GM18499 (cell line): ENCODE results near the gene ERMP1.
"Not testable (repeated sequence)": the region's sequence is repeated elsewhere in the genome, so short reads cannot be mapped to it uniquely, and the experiment has no call there.

Source experiments
- ATAC-seq: cut with Tn5 transposase; IDR thresholded peaks from one replicate; pipeline ENCODE4 v1.9.1; 2021; ENCODE audit warnings: moderate number of reproducible peaks; ENCODE audit not compliant: insufficient read depth, unreplicated experiment

Gene ERMP1

DNA sequence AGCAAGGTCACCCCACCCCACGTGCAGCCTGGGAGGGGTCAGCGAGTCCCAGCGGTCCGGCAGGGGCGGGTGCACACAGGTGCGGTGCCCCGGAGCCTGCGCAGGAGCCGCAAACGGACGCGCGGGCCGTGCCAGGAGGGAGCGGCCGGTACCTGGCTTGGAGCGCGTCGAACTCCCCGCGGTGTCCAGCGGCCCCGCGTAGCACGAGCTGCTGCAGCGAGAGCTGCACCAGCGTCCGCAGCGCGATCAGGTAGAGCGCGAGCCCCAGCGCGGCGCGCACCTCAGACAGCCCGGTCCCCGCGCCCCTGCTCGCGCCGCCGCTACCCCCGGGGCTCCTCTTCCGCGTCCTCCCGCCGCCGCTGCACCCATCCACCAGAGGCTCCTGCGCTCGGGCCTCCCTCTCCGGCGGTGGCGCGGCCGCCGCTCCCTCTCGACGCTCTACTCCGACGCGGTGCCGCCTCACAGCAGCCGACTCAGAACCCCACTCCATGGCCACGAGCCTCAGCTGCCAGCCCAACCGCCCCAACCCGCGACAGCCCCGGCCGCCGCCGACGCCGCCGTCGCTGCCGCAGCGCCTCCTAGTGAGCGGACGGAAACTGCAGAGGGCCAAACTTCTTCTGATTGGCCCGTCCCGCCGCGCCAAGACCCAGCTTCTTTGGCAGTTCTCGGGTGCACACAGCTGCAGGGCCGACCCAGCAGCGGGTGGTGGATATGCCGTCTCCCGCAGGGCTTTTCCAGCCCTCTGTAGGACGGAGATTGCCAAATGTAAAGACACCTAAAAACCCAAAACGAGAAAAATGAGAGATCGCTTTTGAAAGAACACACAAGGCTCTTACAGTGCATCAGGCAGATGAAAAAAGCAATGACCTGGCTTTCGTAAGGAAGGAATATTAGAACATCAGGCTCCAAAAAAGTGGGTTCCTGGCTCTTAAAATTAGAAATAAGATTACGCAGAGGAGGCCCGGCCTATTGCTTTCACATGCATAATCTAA is at the start of gene ERMP1:
TSS of gene ERMP1 (minus strand) at position 580 of the 992 bp plus-strand sequence. CDS start at position 490, 90 bp downstream.
- ATAC-seq, result peak; percentile 67

- ATAC-seq, result not testable (repeated sequence)
Observed at GRCh38 chr9:5882244-5883012, 49.5 kb upstream of the ERMP1 start.

- no peak for ATAC-seq
Observed at GRCh38 chr9:5879419-5880181, 46.7 kb upstream of the ERMP1 start.

DNA sequence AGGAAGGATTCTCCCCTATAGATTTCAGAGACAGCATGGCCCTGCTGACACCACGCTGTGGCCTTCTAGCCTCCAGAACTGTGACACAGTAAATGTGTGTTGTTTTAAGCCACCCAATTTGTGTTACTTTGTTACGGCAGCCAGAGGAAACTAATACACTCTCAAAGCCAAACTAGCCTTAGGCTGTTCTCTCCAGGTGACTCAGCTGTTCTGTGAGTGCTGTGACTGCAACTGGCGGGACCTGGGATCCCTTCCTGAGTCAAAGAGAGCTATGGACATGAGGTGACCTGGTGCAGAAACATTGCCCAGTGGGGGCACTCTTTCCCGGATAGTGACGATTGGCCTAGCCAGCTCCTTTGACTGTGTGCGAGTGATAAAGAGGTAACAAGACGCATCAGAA is 43.8 kb upstream of the ERMP1 start:
- no peak for ATAC-seq

DNA sequence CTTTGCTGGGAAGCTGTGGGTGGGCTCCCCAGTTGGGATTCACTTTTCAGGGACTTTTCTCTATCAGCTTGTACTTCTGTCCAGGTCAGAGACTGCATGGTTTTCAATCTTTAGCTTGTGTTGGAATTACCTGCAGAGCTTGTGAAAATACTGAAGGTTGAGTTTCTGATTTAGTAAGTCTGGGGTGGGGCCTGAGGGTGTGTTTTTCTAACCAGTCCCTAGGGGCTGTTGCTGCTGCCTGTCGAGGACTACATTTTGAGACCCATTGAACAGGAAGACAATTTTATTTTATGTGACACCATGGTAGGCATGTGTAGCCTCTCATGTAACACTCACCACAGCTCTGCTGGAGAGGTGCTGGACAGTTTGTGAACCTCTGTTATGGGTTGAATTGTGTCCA is 43.1 kb upstream of the ERMP1 start:
- no peak for ATAC-seq

GRCh38 chr9:5874048-5874447 is 41.1 kb upstream of the ERMP1 start:
- no peak for ATAC-seq

DNA sequence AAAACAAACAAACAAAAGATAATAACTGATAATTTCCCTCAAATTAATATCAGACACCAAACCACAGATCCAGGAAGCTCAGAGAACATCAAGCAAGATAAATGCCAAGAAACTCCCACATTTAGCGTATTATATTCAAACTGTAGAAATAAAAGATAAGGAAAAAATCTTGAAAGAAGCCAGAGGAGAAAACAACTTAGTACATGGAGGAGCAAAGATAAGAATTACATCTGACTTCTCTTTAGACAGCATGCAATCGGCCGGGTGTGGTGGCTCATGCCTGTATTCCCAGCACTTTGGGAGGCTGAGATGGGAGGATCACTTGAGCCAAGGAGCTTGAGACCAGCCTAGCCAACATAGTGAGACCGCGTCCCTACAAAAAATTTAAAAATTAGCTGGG is 40.5 kb upstream of the ERMP1 start:
- ATAC-seq, result no peak

DNA sequence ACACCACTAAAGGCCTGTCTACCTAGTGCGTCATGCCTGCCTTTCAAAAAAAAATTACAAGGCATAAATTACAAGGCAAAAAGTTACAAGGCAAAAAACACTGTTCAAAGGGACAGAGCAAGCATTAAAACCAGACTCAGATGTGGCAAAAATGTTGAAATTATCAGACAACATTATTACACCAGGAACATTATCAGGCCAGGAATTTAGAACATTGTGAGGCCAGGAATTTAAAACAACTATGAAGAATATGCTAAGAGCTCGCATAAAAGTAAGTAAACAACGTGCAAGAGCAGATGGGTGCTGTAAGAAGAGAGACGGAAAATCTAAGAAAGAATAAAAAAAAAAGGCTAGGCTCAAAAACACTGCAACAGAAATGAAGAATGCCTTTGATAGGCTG is 39.6 kb upstream of the ERMP1 start:
- no peak for ATAC-seq

DNA sequence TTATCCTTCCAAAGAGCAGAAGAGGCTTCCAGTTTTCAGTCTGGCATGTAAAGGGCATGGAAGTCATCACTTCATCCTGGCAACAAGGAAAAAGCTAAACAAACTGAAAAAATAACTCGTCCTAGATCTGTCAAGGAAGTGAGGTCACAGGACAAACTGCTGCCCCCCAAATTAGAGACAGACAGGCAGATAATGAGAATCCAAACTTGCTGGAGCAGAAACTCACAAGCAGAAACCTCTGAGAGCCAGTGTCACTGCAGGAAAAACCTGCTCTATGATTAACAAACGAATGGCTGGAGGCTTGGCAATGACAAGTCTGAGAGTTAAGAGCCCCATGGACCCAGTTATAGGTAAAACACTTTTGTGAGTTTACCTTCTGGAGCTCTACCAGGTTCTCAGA is 38.9 kb upstream of the ERMP1 start:
- no peak for ATAC-seq

DNA sequence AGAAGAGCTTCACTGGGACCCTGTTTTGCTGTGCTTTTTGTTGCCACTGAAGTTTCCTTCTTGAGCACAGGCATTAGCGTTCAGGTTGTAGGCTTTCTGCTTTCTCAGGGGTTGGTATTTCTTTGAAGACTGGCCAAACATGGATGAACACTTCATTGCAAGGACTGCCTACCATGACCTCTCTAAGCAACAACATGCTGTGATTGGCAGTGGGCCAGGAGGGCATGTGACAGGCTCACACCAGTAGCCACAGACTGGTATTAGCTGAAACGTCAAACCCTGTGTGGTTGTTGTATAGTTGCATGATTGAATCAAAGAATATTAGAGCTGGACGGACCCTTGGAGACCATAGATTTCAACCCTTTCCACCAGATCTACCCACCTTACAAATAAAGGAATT is 37.8 kb upstream of the ERMP1 start:
- ATAC-seq, result no peak

GRCh38 chr9:5870020-5870339 is 37.1 kb upstream of the ERMP1 start:
- no peak for ATAC-seq

DNA sequence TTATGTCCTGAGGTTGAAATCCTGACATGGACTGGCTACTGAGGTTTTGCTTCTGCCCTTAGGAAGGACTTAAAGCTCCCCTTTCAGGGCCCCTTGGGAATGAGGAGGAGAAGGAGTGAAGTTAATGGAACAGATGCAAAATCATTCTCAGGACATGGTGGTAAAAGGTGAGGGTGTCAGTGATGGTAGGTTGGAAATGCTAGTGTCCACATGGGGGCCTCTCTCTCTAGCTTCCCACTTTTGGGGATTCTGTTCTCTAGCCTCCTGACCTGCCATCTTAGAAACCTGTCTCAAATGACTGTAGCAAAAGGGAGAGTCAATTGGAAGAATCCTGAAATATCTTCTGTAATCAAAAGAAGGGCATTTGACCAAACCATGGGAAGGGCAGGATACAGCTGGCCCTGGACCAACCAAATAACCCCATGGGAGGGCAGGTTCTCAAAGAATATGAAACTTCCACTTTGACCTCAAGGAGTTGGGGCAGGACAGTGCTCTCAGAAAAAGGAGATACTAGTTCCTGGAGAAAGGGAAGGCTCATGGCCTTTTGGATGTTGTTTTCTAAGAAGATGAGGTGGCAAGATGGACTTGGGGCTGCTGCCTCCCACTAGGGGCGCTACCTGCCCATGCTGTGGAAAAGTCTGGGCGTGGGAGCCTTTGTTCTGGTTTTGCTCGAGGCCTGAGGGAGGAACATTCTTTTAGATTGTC is 36.5 kb upstream of the ERMP1 start:
- no peak for ATAC-seq

DNA sequence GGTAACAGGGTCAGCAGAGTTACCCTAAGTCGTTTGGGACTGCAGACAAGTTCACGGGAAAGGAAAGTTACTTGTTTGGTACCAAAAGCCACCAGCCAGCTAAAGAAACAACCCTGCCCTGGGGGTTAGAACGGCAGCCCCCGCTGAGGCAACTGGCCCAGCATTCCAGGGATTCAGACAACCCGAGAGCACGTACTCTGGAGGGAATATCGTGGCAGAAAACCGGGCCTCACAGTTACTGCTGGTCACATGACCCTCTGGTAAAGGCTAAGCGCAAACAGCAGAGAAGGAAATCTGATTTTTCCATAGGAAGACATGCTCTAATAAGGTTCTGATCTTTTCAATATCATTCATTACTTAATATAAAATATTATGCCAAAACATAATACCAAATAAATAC is 35.3 kb upstream of the ERMP1 start:
- ATAC-seq, result no peak

DNA sequence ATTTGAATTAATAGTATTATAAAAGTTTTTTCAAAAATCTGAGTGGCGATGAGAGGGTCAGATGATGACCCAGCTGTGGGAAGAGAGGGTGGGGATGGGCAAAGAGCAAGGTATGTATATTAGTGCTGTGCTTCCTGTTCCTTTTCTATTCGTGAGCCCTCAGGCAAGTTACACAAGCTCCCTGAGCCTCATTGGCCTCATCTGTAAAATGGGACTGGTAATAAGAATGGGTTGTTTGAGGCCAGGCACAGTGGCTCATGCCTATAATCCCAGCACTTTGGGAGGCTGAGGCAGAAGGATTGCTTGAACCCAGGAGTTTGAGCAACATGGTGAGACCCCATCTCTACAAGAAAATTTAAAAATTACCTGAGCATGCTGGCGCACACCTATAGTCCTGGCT is 33.8 kb upstream of the ERMP1 start:
- ATAC-seq, result no peak

DNA sequence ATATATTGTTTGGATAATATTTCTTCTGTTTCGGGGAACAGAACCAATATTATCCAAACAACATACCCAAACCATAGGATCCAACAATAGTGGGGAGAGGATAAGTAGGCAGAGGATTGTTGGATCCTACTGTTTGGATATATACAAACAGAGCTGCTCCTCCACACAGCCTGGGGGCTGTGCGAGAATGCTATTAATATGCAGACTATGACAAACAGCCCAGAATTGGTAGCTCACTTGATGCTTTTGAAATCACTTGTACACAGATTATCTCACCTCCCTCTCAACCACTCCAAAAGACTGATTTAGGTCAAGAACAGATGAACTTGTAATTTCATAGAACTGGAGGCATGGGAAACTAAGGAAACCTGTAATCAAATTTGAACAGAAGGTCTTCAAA is 33.4 kb upstream of the ERMP1 start:
- no peak for ATAC-seq

DNA sequence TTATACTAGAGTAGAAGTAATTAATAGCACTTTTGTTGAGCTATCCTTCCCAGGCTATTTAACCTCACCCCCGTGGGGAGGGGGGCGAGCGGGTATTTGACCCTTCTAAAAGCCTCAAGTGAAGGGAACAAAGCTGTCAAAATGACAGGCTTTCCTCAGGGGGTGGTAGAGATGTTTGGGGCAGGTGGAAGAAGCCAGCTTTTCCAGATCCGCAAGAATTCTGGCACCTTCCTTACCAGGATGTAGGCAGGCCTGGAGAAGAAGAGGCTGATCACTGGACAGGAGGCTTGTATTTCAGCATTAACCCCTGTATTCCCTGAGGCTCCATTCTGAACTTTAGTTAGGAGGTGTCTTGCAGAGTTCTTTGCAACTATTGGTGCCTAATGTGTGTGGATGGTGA is 31.5 kb upstream of the ERMP1 start:
- no peak for ATAC-seq

DNA sequence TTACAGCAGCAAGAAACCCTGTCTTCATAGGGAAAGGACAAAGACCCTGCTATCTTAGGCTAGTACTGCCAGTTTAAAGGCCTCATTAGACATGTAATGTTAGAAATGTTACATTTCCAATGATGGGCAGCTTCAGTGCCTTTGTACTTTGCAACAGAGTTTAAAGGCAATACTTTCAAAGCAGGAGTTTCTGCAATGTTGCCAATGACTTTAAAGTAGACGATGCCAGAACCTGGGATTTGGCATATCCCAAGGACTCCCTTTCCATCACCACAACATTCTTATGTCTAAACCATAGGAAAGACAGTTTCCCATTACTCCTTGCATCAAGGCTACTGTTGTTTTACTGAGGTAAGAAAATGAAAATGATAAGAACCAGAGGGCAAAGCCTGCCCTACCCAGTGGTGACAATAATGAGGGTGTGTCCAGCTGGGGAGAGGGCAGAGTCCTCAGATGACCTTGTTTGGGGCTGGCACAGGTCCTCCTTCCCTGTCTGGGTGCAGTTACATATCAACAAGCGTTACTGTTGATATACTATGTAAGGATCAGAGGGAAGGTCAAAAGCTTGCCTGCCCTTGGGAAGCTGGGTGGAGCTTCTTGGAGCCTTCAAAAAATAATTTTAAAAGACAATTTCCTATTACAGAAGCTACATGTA is 30.3 kb upstream of the ERMP1 start:
- no peak for ATAC-seq

- ATAC-seq, result no peak
Observed at GRCh38 chr9:5858833-5859232, 25.9 kb upstream of the ERMP1 start.

DNA sequence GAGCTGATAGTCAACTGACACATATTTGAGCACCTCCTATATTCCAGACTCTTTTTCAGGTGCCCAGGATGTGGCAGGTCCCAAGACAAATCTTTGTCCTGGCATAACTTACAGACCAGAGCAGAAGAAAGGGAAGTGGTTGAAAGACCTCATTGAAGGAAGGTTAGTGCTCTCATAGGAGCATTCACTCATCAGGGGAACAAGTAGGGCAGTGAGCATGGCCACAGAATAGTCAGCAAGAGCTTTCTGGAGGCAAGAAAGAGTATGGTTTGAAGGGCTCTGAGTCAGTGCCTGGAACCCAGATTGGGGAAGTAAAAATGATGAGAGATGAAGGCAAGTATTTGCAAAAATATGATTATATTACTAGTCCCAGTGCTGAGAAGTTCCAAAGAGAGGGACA is 25.0 kb upstream of the ERMP1 start:
- ATAC-seq, result no peak
